Calu3 (cell line): ENCODE results near the gene EIPR1. TPM values are rescaled to one million over a fixed set of nuclear protein-coding genes. Genes with fewer than 3 reads are reported as not detected.
"Not testable (repeated sequence)": the region's sequence is repeated elsewhere in the genome, so short reads cannot be mapped to it uniquely, and the experiment has no call there.

Experiments used
- BruUV-seq: library from RNA; stranded (reverse); fragments of 400-500 nt; replicated peaks from 2 replicates; lab custom pipeline; 2021; lab: Mats Ljungman, UMichigan
- CTCF ChIA-PET: fragments of 300-600 bp; sonication (Branson Sonifier 250); formaldehyde crosslinking; loops from one replicate; lab custom pipeline; 2022; ENCODE audit warnings: antibody characterized with exemption; lab: Charles Lee
- DNase-seq: peaks from one replicate; pipeline ENCODE4 v3.0.0; 2022
- H3K27ac Mint-ChIP-seq: one replicate; pipeline ENCODE4 v1.8.0; 2022; ENCODE audit warnings: mixed read lengths; ENCODE audit not compliant: unreplicated experiment
- H3K27me3 Mint-ChIP-seq: one replicate; pipeline ENCODE4 v1.8.0; 2022; ENCODE audit warnings: mixed read lengths; ENCODE audit not compliant: unreplicated experiment
- H3K36me3 Mint-ChIP-seq: one replicate; pipeline ENCODE4 v1.8.0; 2022; ENCODE audit warnings: mild to moderate bottlenecking, moderate library complexity, mixed read lengths; ENCODE audit not compliant: insufficient read depth, unreplicated experiment
- H3K4me1 Mint-ChIP-seq: one replicate; pipeline ENCODE4 v1.8.0; 2022; ENCODE audit warnings: mild to moderate bottlenecking, low read depth, mixed read lengths; ENCODE audit not compliant: unreplicated experiment
- H3K4me3 Mint-ChIP-seq: one replicate; pipeline ENCODE4 v1.8.0; 2022; ENCODE audit warnings: mild to moderate bottlenecking, low read depth, moderate library complexity, mixed read lengths; ENCODE audit not compliant: unreplicated experiment
- H3K9me3 Mint-ChIP-seq: one replicate; pipeline ENCODE4 v1.8.0; 2022; ENCODE audit warnings: low read depth, mixed read lengths; ENCODE audit not compliant: unreplicated experiment
- CTCF ChIP-seq: fragments of 200-600 bp; IDR thresholded peaks from one replicate; pipeline ENCODE4 v1.8.0; 2022; ENCODE audit warnings: antibody characterized with exemption; ENCODE audit not compliant: unreplicated experiment
- intact Hi-C: fragments of 100-400 bp; cut with micrococcal nuclease; formaldehyde crosslinking; loops from one replicate; pipeline ENCODE4 v1.10.0; 2022; ENCODE audit not compliant: unreplicated experiment
- total RNA-seq: library from RNA; stranded (reverse); gene quantifications from 2 replicates; pipeline ENCODE4 v1.2.3, GENCODE V29; 2022

EIPR1 gene
- total RNA-seq, 1 experiment from 2014 or later: 31.7 TPM

- Mint-ChIP-seq H3K36me3 (no peaks in the 10 kb centered on the region), H3K9me3 (no peaks in the 10 kb centered on the region), H3K27ac (no peak overlapping the region), H3K27me3 (no peaks in the 10 kb centered on the region), H3K4me1 (peaks cover 10% of the 10 kb centered on the region), H3K4me3 (no peak overlapping the region)
- CTCF ChIA-PET: interaction anchor here (0.6 kb wide), 2 partner anchors 11 to 21 kb away, joined by 3 to 6 read pairs; no protein-coding TSS in a partner anchor
- no peak for DNase-seq
- BruUV-seq: no TSS peak
- intact Hi-C loops: no loop called here
- no peak for TF ChIP-seq CTCF
These were observed 12.4 kb downstream of the EIPR1 start for GRCh38 chr2:3365219-3365618.

GRCh38 chr2:3361518-3362389 is 15.9 kb downstream of the EIPR1 start:
- Mint-ChIP-seq H3K27me3 (no peaks in the 10 kb centered on the region), H3K4me1 (peaks cover 12% of the 10 kb centered on the region), H3K4me3 (no peak overlapping the region), H3K27ac (no peak overlapping the region), H3K36me3 (peaks cover under 1% of the 10 kb centered on the region), H3K9me3 (no peaks in the 10 kb centered on the region)
- no peak for DNase-seq
- no TSS peak for BruUV-seq
- TF ChIP-seq CTCF: no peak
- CTCF ChIA-PET: interaction anchor here (0.6 kb wide), 1 partner anchor 100 kb away, joined by 3 read pairs; no protein-coding TSS in a partner anchor
- intact Hi-C loops: no loop called here

GRCh38 chr2:3357926-3358325 is 19.7 kb downstream of the EIPR1 start:
- H3K9me3 Mint-ChIP-seq: no peaks in the 10 kb centered on the region
- no peak for DNase-seq
- H3K4me1 Mint-ChIP-seq: peaks cover 26% of the 10 kb centered on the region
- TF ChIP-seq CTCF: no peak
- H3K27ac Mint-ChIP-seq: no peak overlapping the region
- H3K36me3 Mint-ChIP-seq: peaks cover 13% of the 10 kb centered on the region
- no TSS peak for BruUV-seq
- CTCF ChIA-PET: no interaction called here
- no peak overlapping the region for H3K4me3 Mint-ChIP-seq
- H3K27me3 Mint-ChIP-seq: no peaks in the 10 kb centered on the region
- intact Hi-C loops: no loop called here

GRCh38 chr2:3357446-3357845 is 20.2 kb downstream of the EIPR1 start:
- H3K9me3 Mint-ChIP-seq, intact Hi-C loops, BruUV-seq, DNase-seq, H3K4me3 Mint-ChIP-seq, H3K27ac Mint-ChIP-seq, H3K27me3 Mint-ChIP-seq: not testable (repeated sequence)
- CTCF ChIA-PET: interaction anchor here (1.5 kb wide), 1 partner anchor 22 kb away, joined by 4 read pairs; the partner anchor contains the start of gene TRAPPC12
- Mint-ChIP-seq H3K4me1 (peaks cover 26% of the 10 kb centered on the region), H3K36me3 (peaks cover 17% of the 10 kb centered on the region)
